Cardiac muscle cell (in vitro differentiated cells and primary cell): ENCODE results near the gene COL15A1. TPM values are rescaled to one million over a fixed set of nuclear protein-coding genes. Genes with fewer than 3 reads are reported as not detected.

ENCODE experiments used
- DNase-seq, 2 donors: peaks; one replicate each; pipeline versions ENCODE4 v3.0.0 to v3.0.0-alpha.2; 2010 to 2017; ENCODE audit warnings: low read depth in 1 of 2, low spot score in 1 of 2
- H3K27ac ChIP-seq: fragments of 200-600 bp; sonication (generic); 2 replicates; pipeline ENCODE4 v1.5.1; 2016
- H3K27me3 ChIP-seq: fragments of 200-600 bp; sonication (generic); 2 replicates; pipeline ENCODE4 v1.6.0; 2016; ENCODE audit warnings: control low read depth
- H3K36me3 ChIP-seq: fragments of 200-600 bp; sonication (generic); 2 replicates; pipeline ENCODE4 v1.5.1; 2016; ENCODE audit warnings: control low read depth
- H3K4me1 ChIP-seq: fragments of 200-600 bp; sonication (generic); 2 replicates; pipeline ENCODE4 v1.8.1; 2017; ENCODE audit warnings: low read depth, mild to moderate bottlenecking, mixed run types
- H3K4me3 ChIP-seq: fragments of 200-600 bp; sonication (generic); 2 replicates; pipeline ENCODE4 v1.5.1; 2016; ENCODE audit warnings: mild to moderate bottlenecking
- H3K9me3 ChIP-seq: fragments of 200-600 bp; sonication (generic); 2 replicates; pipeline ENCODE4 v1.5.1; 2017; ENCODE audit warnings: low read depth, mild to moderate bottlenecking, control low read depth
- CTCF ChIP-seq: IDR thresholded peaks from 2 replicates; pipeline ENCODE4 v1.5.1; 2012; ENCODE audit warnings: low read depth, mild to moderate bottlenecking, low read length
- polyA plus RNA-seq: library from polyadenylated mRNA; unstranded; fragments of >200 nt; fragmentation: Nextera tagmentation; extraction: Ambion mirVana; gene quantifications from 2 replicates; pipeline ENCODE4 v1.2.1, GENCODE V29; 2016
- total RNA-seq: library from RNA; depleted of rRNA; stranded (reverse); fragments of >200 nt; gene quantifications from 2 replicates; pipeline ENCODE4 v1.2.3, GENCODE V29; 2016

Gene COL15A1
- total and polyA plus RNA-seq, 2 experiments from 2014 or later = 0.74 to 1.3 TPM

DNA sequence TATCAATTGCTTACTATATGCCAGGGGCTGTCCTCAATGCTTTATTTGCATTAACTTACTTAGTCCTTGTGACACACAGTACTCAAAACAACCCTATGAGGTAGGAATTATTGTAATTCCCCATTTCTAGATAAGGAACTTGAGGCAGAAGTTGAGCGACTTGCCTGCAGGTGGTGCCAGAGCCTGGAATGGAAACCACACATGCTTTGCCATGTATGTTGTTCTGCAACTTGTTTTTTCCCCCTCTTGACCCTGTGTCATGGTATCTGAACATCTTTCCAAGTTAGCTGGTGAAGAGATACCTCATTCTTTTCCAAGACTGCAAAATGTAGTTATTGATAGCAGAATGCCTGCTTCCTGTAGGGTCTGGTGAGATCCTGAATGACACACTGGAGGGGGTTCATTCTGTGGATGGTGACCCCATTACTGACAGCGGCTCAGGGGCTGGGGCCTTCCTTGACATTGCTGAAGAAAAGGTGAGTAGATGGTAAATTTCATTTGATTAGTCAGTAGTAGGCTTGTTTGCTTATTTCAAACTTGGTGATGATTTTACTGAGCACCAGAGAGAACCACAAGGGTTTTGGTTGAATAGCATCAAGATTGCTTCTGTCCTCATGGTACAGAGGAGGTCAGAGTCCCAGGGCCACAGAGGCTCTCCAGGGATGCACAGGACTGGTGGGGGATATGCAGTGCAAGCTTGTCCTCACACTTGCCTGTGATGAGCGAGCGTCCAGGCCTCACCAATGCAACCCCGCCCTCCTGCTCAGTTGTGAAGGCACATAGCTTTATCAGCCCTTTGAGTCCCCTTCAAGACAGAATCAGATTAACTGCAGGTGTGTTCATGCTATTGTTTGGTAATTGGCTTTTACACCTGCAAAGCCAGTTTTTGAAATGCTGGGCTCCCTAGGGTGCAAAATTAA, 57.0 kb downstream of the COL15A1 start:
- no peaks in the 10 kb centered on the region for H3K36me3 ChIP-seq
- peak; percentile 76 for TF ChIP-seq CTCF
- peak; percentile 71 to 88 for DNase-seq
- no peaks in the 10 kb centered on the region for H3K9me3 ChIP-seq
- H3K27ac ChIP-seq = no peak overlapping the region
- no peaks in the 10 kb centered on the region for H3K27me3 ChIP-seq
- no peak overlapping the region for H3K4me3 ChIP-seq
- peaks cover 19% of the 10 kb centered on the region for H3K4me1 ChIP-seq

DNA sequence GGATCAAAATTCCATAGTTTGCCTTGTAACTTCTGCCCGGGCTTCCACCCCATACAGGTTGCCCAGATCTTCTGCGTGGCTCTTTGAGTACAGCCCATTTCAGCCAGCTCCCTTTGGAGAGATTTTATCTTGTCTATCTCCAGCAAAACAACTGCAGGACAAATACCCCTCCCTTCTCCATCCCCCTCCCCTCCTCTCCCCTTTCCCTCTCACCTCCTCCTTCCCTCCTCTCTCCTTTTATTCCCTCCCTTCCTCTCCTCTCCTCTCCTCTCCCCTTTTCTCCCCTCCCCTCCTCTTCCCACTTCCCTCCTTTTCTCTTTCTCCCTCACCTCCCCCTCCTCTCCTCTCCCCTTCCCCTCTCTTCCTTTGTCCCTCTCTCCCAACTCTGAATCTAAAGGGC, 58.2 kb downstream of the COL15A1 start:
- Histone ChIP-seq H3K27ac (no peak overlapping the region), H3K9me3 (no peaks in the 10 kb centered on the region)

GRCh38 chr9:99002706-99003105, 59.0 kb downstream of the COL15A1 start:
- H3K4me3 ChIP-seq = no peak overlapping the region
- DNase-seq = no peak
- no peaks in the 10 kb centered on the region for H3K36me3 ChIP-seq
- peaks cover 15% of the 10 kb centered on the region for H3K4me1 ChIP-seq
- no peaks in the 10 kb centered on the region for H3K9me3 ChIP-seq
- no peak overlapping the region for H3K27ac ChIP-seq
- no peak for TF ChIP-seq CTCF
- no peaks in the 10 kb centered on the region for H3K27me3 ChIP-seq

More for the DNA sequence above, 58.2 kb downstream of the COL15A1 start:
- Histone ChIP-seq H3K36me3 (no peaks in the 10 kb centered on the region), H3K4me3 (no peak overlapping the region), H3K27me3 (no peaks in the 10 kb centered on the region), H3K4me1 (peaks cover 19% of the 10 kb centered on the region)
- DNase-seq = no peak
- TF ChIP-seq CTCF = no peak

DNA sequence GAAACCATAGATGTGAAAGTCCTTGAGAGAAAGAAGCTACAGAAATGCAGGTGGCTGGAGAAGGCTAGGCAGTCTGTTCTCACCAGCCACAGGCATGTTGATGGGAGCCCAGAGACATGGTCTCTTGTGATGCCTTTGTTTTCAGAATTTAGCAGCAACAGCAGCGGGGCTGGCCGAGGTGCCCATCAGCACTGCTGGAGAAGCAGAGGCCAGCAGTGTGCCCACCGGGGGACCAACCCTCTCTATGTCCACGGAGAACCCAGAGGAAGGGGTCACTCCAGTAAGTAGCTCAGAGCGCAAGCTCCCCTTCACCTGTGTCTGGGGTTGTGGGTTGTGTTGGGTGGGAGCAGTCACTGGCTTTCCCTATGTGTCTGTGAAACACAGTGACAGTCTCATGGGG, 59.6 kb downstream of the COL15A1 start:
- Histone ChIP-seq H3K27ac (no peak overlapping the region), H3K4me3 (no peak overlapping the region), H3K27me3 (no peaks in the 10 kb centered on the region), H3K4me1 (peaks cover 9% of the 10 kb centered on the region), H3K9me3 (no peaks in the 10 kb centered on the region), H3K36me3 (no peaks in the 10 kb centered on the region)
- TF ChIP-seq CTCF = no peak
- no peak for DNase-seq

- Histone ChIP-seq H3K36me3 (no peaks in the 10 kb centered on the region), H3K27ac (no peak overlapping the region), H3K9me3 (no peaks in the 10 kb centered on the region), H3K27me3 (no peaks in the 10 kb centered on the region), H3K4me1 (peaks cover 2% of the 10 kb centered on the region), H3K4me3 (no peak overlapping the region)
- DNase-seq = no peak
- no peak for TF ChIP-seq CTCF
Observed at GRCh38 chr9:99004115-99004514, 60.4 kb downstream of the COL15A1 start.
